Measurements from ENCODE around the gene CMC2.

The CMC2 gene

GRCh38 chr16:80940069-80940856 lies 66.4 kb downstream of the CMC2 start:
- TF ChIP-seq EZH2 (IDR thresholded peaks at IDR 0.05) (no peak), POLR2AphosphoS5 (IDR thresholded peaks at IDR 0.05; ENCODE audit: borderline replicate concordance, low read depth, low read length) (no peak), FOXP2 (optimal IDR thresholded peaks at IDR 0.05; ENCODE audit: control extremely low read depth, extremely low read length, insufficient read depth) (no peak)
- no peak for DNase-seq (ENCODE audit: low read depth, low spot score)

GRCh38 chr16:80938879-80939260 lies 67.8 kb downstream of the CMC2 start:
- DNase-seq (ENCODE audit: low read depth, low spot score) = no peak
- H3K36me3 ChIP-seq (ENCODE audit: insufficient read depth, low read length) = no peaks in the 10 kb centered on the region
- H3K9me3 ChIP-seq (ENCODE audit: low read depth, low read length) = no peaks in the 10 kb centered on the region
- no peak for TF ChIP-seq EZH2 (IDR thresholded peaks at IDR 0.05)
- no peak for TF ChIP-seq FOXP2 (optimal IDR thresholded peaks at IDR 0.05; ENCODE audit: control extremely low read depth, extremely low read length, insufficient read depth)
- TF ChIP-seq POLR2AphosphoS5 (IDR thresholded peaks at IDR 0.05; ENCODE audit: borderline replicate concordance, low read depth, low read length) = no peak
- no peak overlapping the region for H3K27ac ChIP-seq
- H3K9ac ChIP-seq (ENCODE audit: insufficient read length) = no peak overlapping the region
- H3K4me3 ChIP-seq = no peak overlapping the region

More at GRCh38 chr16:80940069-80940856, 66.4 kb downstream of the CMC2 start:
- Histone ChIP-seq H3K27ac (no peak overlapping the region), H3K9me3 (ENCODE audit: low read depth, low read length) (no peaks in the 10 kb centered on the region), H3K36me3 (ENCODE audit: insufficient read depth, low read length) (no peaks in the 10 kb centered on the region), H3K9ac (ENCODE audit: insufficient read length) (no peak overlapping the region), H3K4me3 (no peak overlapping the region)

GRCh38 chr16:80938004-80938878 lies 68.4 kb downstream of the CMC2 start:
- no peak overlapping the region for H3K4me3 ChIP-seq
- H3K36me3 ChIP-seq (ENCODE audit: insufficient read depth, low read length) = no peaks in the 10 kb centered on the region
- no peaks in the 10 kb centered on the region for H3K9me3 ChIP-seq (ENCODE audit: low read depth, low read length)
- no peak for TF ChIP-seq EZH2 (IDR thresholded peaks at IDR 0.05)
- no peak for TF ChIP-seq FOXP2 (optimal IDR thresholded peaks at IDR 0.05; ENCODE audit: control extremely low read depth, extremely low read length, insufficient read depth)
- no peak for TF ChIP-seq POLR2AphosphoS5 (IDR thresholded peaks at IDR 0.05; ENCODE audit: borderline replicate concordance, low read depth, low read length)
- no peak overlapping the region for H3K9ac ChIP-seq (ENCODE audit: insufficient read length)
- no peak for DNase-seq (ENCODE audit: low read depth, low spot score)
- no peak overlapping the region for H3K27ac ChIP-seq

- H3K27ac ChIP-seq = no peak overlapping the region
- TF ChIP-seq FOXP2 (optimal IDR thresholded peaks at IDR 0.05; ENCODE audit: control extremely low read depth, extremely low read length, insufficient read depth) (no peak), EZH2 (IDR thresholded peaks at IDR 0.05) (no peak), POLR2AphosphoS5 (IDR thresholded peaks at IDR 0.05; ENCODE audit: borderline replicate concordance, low read depth, low read length) (no peak)
- no peak overlapping the region for H3K4me3 ChIP-seq
- H3K9ac ChIP-seq (ENCODE audit: insufficient read length) = no peak overlapping the region
- no peaks in the 10 kb centered on the region for H3K9me3 ChIP-seq (ENCODE audit: low read depth, low read length)
- no peaks in the 10 kb centered on the region for H3K36me3 ChIP-seq (ENCODE audit: insufficient read depth, low read length)
- no peak for DNase-seq (ENCODE audit: low read depth, low spot score)
These were observed 70.3 kb downstream of the CMC2 start for GRCh38 chr16:80936410-80936809.

GRCh38 chr16:80935691-80936090 lies 71.0 kb downstream of the CMC2 start:
- no peak overlapping the region for H3K27ac ChIP-seq
- no peak for DNase-seq (ENCODE audit: low read depth, low spot score)
- TF ChIP-seq POLR2AphosphoS5 (IDR thresholded peaks at IDR 0.05; ENCODE audit: borderline replicate concordance, low read depth, low read length) (no peak), FOXP2 (optimal IDR thresholded peaks at IDR 0.05; ENCODE audit: control extremely low read depth, extremely low read length, insufficient read depth) (no peak), EZH2 (IDR thresholded peaks at IDR 0.05) (no peak)
- no peak overlapping the region for H3K4me3 ChIP-seq
- H3K9me3 ChIP-seq (ENCODE audit: low read depth, low read length) = no peaks in the 10 kb centered on the region
- H3K36me3 ChIP-seq (ENCODE audit: insufficient read depth, low read length) = no peaks in the 10 kb centered on the region
- H3K9ac ChIP-seq (ENCODE audit: insufficient read length) = no peak overlapping the region

- no peak for DNase-seq (ENCODE audit: low read depth, low spot score)
- Histone ChIP-seq H3K4me3 (no peak overlapping the region), H3K36me3 (ENCODE audit: insufficient read depth, low read length) (no peaks in the 10 kb centered on the region), H3K9ac (ENCODE audit: insufficient read length) (no peak overlapping the region), H3K27ac (no peak overlapping the region), H3K9me3 (ENCODE audit: low read depth, low read length) (no peaks in the 10 kb centered on the region)
- TF ChIP-seq POLR2AphosphoS5 (IDR thresholded peaks at IDR 0.05; ENCODE audit: borderline replicate concordance, low read depth, low read length) (no peak), FOXP2 (optimal IDR thresholded peaks at IDR 0.05; ENCODE audit: control extremely low read depth, extremely low read length, insufficient read depth) (no peak), EZH2 (IDR thresholded peaks at IDR 0.05) (no peak)
These were observed 74.0 kb downstream of the CMC2 start for GRCh38 chr16:80932708-80933095.

- Histone ChIP-seq H3K9me3 (ENCODE audit: low read depth, low read length) (no peaks in the 10 kb centered on the region), H3K36me3 (ENCODE audit: insufficient read depth, low read length) (no peaks in the 10 kb centered on the region), H3K27ac (no peak overlapping the region), H3K4me3 (no peak overlapping the region), H3K9ac (ENCODE audit: insufficient read length) (no peak overlapping the region)
- TF ChIP-seq FOXP2 (optimal IDR thresholded peaks at IDR 0.05; ENCODE audit: control extremely low read depth, extremely low read length, insufficient read depth) (no peak), POLR2AphosphoS5 (IDR thresholded peaks at IDR 0.05; ENCODE audit: borderline replicate concordance, low read depth, low read length) (no peak), EZH2 (IDR thresholded peaks at IDR 0.05) (no peak)
- no peak for DNase-seq (ENCODE audit: low read depth, low spot score)
These were observed 74.6 kb downstream of the CMC2 start for GRCh38 chr16:80931801-80932707.
